Right lung (tissue), 5 donors: ENCODE data around the gene TES. TPM values are rescaled to one million over a fixed set of nuclear protein-coding genes. Genes with fewer than 3 reads are reported as not detected.

Source experiments
- DNase-seq, 2 donors: peaks; one replicate each; pipeline ENCODE4 v3.0.0-alpha.2; 2013
- polyA plus RNA-seq, 5 donors: library from polyadenylated mRNA; unstranded; fragments of 120-200 nt; gene quantifications; one replicate each; pipeline versions ENCODE4 v1.2.1 to v1.2.3, GENCODE V29; 2013; ENCODE audit warnings: inconsistent platforms in 1 of 5, low replicate concordance in 1 of 5; ENCODE audit not compliant: insufficient read length in 5 of 5, insufficient read depth in 1 of 5

Gene TES
- polyA plus RNA-seq, 5 donors: 53.1 to 74.8 (median 71.9) TPM

DNA sequence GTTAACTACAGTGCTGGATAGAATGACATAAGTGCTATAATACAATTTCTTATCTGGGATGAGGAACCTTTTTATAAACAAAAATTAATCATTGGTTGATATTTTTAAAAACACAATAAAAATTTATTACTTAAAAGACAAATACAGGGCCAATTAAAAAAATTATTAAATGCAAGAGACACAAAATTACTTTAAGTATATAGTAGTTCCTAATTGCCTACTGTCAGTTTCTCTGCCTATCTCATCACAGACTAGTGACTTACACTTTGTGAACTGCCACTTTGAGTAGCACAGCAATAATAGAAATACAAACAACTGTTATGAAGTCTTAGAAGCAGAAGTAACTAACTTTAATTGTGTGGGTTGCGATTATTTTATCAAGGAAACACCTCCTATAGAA lies 8.4 kb downstream of the TES start:
- DNase-seq: no peak

DNA sequence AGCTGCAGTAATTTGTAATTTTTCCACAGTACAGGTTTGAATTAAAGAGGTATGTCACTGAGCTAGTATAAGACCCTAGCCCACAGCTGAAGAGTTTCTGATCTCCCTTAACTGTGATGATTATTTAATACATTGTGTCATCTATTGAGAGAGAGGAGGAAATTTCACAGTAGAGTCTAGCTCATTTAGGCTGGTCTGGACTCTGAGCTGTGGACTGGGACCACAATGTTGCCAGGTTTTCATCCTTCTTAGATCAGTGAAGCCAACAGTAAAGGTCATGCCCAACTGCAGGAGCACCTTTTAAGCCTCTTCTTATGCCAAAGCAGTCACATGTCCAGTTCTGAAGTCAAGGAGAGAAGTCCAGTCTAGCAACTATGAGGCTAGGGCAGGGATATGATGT lies 8.9 kb downstream of the TES start:
- no peak for DNase-seq

DNA sequence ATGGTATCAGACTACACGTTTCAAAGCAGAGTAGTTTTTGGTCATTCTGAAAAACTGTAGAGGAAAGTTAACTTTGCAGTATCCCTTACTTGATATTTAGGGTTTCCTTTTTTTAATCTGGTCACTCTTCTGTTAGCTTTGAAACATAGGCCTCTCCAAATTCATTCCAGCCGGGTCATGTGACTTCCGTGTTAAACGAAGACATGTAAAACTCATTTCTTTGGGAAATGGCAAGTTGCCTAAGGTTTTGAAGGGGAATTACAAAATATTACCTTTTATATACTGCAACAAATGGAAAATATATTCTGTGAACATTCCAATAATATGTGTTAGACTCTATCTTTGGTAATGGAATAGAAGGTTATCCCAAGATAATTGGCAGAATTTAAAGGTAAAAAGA lies 9.5 kb downstream of the TES start:
- no peak for DNase-seq

DNA sequence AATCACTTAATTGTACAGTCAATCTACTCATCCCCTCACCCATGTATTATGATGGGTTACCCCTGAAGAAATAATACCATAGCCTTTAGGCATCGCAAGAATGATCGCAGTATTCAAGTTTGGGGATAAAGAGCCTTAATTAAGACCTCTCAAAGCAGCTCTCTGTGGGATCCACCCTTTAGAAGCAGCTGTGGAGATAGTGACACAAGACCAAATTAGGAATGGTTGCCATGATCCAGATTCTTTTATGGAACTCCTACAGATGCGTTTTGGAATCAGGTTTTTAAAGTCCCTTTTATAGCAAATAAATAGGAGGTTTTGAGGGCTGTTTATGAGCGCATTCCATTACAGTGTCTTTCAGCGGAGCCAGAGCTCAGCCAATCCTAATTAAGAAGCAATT lies 12.2 kb downstream of the TES start:
- DNase-seq: no peak

DNA sequence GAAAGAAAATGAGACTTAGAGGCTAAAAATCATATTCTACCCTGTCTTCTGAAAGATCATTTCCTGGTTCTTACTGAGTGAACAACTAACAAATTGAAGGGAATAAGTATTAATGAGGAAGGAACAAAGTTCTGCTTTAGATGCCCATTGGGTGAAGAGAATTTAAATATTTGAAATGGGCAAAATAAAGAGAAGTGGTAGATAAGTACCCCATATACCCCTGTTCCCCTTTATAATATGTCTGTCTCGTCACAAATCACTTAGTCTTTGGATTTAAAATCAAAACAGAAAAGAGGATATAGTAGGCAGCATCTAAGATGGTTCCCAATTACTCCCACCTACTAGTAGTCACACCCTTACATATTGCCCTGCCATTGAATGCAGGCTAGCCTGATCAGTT lies 13.2 kb downstream of the TES start:
- no peak for DNase-seq

DNA sequence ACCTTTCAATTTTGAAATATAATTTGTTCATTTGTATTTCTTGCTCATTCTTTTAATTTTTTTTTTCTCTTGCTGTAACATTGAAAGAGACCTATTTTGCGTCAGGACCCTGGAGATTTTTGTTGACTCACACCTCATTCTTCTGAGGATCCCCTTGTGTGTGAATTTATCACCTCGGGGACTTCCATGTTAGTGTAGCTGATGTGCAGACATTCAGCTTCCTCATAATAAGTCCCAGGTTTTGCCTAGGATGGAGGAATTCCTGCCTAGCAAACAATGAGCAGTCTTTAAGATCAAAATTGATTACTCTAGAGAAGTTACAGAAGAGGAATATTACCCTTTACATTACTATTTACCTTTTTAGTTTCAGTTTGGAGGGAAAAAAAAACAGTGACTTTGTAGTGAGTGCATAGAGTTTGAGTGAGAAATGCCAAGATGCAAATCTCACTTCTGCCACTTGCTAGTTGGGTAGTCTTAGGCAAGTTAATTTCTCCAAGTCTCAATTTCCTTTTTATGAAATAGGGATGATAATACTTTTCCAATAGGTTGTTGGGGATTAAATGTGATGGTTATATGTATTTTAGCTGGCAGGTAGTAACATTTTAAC lies 14.3 kb downstream of the TES start:
- DNase-seq: no peak

DNA sequence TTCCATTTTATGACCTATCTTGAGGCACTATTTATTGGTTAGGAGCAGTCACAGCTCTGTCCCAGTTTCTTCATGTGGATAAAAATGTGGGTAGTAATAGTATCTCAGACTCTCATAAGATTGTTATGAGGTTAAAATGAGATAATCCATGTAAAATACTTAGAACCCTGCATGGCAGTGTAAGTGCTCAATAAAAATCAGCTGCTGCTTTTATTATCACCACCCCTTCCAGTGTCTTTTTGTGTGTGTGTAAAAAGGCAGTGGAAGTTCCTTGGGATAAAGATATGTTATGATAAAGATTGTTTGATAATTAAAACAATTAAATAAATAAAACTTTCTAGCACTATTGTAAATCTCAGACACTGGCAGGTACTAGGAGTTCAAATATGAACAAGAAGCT lies 15.5 kb downstream of the TES start:
- DNase-seq: no peak

DNA sequence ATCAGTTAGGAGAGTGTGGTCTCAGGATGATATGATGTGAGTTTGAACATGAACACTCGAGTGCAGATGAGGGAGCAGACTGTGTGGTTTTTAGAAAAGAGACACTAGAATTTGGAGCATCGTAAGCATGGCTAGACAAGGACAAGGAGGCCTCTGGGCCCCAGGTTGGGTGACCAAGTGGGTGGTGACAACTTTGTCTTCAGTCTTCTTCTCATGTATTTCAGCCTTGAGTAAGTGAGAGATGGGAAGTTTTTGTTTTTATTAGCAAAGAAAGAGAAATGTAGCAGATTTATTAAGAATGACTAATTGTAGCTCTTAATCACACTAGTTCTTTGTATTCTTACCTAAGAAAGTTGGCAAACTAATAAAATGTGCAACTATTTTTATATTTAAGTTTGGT lies 16.3 kb downstream of the TES start:
- no peak for DNase-seq

DNA sequence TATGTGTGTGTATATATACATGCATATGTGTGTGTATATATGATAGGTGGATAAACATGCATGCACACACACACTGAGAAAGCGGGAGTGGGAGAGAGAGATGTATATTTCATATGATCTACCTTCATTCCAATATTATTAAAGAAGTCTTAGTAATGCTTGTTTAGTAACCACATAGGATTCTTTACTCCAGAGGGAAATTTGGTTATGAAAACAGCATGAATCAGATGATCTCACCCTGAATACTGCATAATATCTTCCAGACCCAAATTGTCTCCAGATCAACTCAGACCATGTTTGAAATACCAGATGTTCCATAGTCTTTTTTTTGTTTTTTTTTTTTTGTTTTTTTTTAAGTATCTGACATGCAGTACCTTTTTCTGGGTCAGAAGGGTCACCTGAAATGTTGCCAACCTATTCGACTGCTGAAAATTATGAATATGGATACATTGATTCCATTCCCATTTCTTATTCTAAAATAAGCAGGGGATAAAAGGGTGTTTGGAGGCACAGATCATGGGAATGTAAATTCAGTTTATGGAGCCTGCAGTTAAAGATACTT lies 17.4 kb downstream of the TES start:
- DNase-seq: no peak

DNA sequence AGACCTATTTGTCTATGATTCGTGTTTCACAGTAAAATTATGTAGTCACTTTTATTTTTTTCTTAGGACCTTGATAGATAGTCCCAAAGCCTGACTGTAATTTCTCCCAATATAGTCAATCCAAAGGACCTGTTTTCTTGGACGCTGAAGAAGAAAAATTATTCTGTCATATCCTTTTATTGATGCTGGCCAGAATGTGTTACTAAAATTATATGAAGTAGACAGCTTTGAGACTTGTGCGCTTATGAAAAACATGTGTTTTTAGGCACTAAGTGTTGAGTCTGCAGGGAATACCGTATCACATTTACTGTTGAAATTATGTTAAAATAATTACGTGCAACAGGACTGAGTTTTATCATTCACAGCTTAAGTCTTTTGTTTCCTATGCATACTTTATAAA lies 17.9 kb downstream of the TES start:
- no peak for DNase-seq

DNA sequence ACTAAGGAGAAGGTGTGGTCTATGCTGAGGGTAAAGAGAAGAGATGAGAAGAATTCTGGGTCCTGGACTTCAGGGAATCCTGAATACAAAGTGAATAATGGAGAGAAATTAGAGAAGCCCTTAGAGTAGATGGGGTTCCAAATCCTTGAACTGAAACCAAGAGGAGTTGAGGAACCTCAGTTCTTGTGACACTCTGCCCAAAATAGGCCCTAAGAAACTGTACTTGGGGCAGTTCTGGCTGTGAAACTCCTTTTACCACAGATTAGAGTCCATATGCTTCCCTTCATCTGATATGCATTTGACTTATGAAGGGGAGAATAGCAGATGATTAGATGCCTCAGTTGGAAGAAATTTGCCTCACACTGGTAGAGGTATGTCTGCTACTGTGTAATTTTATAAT lies 19.0 kb downstream of the TES start:
- DNase-seq: no peak

DNA sequence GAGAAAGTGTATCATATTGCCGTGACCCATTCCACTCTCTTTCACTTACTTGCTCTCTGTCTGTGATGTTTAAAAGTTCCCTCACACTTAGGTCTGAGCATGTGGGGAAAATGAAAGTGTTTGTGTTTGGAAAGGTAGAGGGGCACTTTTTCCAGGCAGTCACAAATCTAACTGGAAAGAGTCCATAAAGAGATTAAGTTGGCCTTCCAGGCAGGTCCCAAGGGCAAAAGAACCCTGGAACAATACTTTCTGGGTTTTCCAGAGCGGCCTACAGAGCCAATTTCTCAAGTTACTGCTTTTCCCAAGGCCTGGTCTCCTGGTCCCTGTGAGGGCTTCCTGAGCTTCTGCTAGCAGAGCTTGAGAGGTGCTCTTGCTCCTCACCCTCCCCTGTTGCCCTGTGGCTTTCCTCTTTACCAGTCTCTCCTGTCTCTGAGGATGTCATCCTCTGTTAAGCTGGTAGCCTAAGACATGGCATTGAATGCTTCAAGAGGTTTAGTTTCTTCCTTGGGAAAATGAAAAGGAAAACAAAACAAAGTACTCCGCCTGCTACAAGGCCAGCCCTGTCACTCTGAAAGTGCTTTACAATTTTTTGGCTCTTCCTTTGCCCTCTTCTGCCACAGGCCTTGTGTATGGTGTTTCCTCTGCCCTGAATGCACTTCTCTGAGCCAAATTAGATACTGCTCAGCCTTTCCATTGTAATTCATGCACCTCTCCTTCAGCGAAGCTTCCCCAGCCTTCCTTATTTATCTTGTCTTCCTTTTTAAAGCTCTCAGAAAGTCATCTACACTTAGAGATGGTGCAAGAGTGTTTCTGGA lies 20.1 kb downstream of the TES start:
- no peak for DNase-seq

DNA sequence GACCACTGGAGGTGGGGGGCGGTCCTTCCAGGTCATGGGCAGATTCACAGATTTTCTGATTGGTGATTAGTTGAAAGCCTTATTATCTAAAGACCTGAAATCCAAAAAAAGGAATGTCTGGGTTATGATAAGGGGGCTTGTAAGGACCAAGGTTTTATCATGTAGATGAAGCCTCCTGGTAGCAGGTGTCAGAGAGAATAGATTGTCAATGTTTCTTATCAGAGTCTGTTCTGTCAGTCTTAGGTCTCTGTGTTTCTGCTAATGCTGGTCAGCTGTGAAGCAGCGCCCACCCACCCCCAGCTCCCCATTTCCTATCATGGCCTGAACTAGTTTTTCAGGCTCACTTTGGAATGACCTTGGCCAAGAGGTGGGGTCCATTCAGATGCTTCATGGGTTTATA lies 21.2 kb downstream of the TES start:
- no peak for DNase-seq

DNA sequence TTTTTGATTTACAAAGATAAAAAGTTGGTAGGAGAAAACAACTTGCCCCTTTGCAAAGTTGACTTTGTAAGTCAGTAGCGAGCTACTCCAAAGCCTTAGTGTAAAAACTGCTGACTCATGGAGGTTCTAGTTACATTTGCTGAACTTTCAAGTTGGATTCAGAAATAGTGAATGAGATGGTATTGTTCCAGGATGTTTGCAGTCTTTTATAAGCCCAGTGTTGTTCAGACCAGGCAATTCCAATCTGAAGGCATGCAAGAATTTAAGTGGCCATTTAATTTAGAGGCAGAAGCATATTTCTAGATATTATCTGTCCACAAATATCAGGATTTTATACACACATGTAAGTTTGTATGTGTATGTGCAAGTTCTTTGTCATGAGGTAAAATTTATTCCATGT lies 21.6 kb downstream of the TES start:
- no peak for DNase-seq

DNA sequence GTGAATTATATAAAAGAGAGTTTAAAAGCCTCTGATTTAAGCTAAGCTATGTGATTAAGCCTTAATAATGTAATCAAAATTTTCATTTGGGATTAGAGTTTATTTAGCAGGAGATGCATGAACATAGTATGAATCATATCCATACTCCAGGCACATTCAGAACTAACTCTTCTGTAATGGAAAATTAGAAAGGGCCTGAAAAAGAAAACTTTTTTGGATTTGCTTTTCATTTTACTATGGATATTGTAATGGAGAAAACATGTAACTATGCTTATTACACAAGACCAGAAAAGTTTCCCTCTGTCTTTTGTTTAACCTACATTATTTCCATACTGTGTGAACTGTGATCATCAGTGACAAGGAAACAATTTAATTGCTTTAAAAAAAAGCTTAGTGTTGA lies 22.0 kb downstream of the TES start:
- DNase-seq: no peak

DNA sequence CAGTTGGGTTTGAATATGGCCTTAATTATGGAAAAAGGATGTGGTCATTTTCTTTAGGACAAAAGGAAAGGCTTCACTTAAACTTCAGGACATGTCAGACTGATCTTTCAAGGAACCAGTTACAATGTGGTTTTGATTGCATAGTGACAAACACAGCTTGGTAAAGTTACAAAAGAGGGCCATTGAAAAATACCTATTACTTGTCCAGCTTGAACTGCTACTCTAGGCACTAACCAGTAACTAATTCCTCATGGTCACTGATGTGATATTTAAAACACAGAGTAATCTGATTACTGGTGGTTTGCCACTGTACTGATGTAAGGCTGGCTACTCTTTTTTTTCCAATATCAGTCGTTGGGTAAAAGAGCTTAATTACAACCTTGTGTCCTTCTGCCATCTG lies 22.6 kb downstream of the TES start:
- DNase-seq: no peak

DNA sequence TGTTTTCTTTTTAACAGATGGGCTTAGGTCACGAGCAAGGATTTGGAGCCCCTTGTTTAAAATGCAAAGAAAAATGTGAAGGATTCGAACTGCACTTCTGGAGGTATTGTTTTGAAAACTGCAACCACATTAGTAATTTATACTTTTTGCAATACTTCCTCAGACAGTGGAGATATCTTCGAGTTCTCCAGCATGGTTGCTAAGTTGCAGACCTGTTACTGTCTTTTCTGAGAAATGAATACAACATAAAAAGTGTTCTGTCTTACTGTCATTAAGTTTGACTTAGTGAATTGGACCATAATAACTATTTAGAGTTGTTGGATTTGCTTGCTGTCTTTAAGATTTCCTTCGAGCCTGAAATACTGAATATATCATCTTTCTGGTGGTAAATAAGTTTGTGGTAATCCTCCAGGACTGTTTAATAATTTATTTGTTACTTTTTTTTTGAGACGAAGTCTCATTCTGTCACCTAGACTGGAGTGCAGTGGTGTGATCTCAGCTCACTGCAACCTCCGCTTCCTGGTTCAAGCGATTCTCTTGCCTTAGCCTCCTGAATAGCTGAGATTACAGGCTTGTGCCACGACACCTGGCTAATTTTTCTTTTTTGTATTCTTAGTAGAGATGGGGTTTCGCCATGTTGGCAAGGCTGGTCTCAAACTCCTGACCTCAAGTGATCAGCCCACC lies 24.3 kb downstream of the TES start:
- DNase-seq: no peak

DNA sequence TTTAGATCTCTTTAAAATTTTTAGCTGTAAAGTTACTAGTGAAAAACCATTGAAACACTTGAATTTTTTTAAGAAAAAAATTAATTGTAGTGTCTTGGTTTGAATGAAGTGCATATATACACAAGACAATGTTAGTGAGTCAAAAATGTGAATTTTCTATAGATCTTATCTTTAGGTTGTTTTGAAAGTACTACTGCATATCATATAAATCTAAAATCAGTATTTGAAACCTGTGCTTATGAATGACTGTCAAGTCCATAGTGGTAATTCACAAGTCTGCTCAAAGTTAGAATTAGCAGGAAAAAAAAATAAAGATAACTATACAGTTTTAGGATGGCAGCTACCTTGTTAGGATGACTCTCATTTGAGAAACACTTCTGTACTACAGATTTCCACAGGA lies 25.0 kb downstream of the TES start:
- no peak for DNase-seq

DNA sequence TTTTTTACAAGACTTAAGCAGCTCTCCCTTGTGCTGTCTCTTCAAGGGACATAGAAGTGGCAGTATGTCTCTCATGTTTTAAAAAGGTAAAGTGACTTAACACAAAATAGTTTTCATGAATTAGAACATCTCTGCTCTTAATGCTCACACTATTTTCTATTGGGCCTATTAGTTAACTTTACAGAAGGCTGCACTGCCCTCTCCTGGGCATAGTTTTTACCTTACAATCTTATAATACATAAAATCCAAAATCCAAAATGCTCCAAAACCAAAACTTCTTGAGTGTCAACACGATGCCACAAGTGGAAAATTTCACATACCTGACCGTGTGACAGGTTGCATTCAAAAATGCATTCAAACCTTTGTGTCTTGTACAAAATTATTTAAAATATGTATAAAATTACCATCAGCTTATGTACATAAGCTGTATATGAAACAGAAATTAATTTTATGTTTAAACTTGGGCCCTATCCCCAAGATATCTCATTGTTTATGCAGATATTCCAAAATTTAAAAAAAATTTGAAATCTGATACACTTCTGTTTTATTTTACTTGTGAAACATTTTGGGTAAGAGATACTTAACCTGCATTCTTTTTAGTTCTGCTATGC lies 25.8 kb downstream of the TES start:
- no peak for DNase-seq

DNA sequence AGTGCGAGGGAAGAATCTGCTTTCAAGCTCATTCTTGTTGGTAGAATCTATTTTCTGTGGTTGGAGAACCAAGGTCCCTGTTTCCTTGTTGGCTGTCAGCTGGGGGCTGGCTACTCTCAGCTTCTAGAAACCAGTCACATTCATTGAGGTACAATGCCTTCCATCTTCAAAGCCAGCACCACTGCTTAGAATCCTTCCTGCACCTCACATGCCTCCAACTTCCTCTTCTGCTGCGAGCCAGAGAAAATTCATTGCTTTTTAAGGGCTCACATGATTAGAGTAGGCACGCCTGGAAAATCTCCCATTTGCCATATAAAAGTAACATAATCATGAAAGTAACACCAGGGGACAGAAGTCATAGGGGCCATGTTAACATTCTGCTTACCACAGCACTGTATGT lies 28.7 kb downstream of the TES start:
- no peak for DNase-seq

DNA sequence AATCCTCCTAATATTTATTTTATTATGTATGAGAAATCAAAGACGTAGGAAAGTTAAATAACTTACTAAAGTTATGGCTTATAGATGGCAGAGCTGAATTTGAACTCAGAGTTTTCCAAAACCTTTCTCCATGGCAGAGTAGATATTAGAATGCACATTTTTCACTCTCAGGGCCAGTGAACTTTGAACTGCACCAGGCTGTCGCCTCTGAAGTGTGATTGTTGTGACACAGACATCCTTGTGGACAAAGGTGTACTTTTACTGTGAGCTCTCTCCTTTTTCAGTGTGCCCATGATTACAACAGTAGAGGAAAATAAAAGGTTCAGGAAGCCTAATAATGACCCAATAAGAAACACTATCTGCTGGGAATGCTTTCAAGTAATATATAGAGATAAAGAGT lies 29.1 kb downstream of the TES start:
- DNase-seq: no peak

DNA sequence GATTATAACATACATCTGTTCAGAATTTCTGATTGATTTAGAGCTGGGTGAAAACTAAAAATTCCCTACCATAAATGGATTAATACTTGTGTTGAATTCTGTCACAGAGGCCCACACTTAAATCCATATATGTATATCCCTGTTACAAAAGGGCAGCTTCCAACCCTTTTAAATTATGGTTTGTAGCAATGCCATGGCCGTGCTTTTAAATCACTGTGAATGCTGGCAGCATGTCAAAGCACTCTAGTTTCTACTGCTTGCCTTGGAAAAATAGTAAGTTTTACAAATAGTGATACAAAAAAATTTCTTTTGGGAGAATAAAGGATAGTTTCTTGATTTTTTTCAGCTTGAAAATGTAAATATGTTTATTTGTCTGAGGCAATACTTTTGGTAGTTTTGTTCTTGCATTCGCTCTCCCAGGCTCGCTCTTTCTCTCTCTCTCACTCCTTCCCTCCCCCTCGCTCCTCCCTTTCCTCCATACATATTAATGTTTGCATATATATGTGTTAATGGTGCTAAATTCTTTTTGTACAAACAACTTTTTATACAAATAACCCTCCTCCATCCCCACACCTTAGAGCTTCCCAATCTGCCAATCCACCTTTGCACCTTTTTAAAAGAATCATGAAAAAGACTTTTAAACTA lies 29.8 kb downstream of the TES start:
- DNase-seq: no peak
